SW480 (cell line): ENCODE measurements around the gene DDX28.
"Not testable (repeated sequence)": the region's sequence is repeated elsewhere in the genome, so short reads cannot be mapped to it uniquely, and the experiment has no call there.

Experiments used
- DNase-seq: peaks from one replicate; pipeline ENCODE4 v3.0.0-alpha.2; 2016; ENCODE audit warnings: low spot score

Gene DDX28

DNA sequence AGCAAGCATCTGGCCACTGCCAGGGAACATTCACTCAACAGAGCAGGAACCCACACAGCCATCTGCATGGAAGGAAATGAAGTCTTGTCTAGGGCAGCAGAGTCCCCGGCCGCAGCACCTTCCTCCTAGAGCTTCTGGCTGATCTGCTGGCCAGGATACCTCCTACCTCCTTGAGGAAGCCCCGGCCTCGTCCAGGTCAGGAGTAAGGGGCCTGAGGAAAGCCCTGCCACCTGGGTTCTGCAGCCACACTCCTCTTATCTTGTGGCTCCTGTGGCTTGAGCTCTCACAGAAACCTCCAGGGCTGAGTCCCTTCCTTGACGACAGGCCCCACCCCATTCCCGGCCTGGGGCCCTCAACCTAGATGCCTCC lies 29.0 kb downstream of the DDX28 start:
- DNase-seq = not testable (repeated sequence)

DNA sequence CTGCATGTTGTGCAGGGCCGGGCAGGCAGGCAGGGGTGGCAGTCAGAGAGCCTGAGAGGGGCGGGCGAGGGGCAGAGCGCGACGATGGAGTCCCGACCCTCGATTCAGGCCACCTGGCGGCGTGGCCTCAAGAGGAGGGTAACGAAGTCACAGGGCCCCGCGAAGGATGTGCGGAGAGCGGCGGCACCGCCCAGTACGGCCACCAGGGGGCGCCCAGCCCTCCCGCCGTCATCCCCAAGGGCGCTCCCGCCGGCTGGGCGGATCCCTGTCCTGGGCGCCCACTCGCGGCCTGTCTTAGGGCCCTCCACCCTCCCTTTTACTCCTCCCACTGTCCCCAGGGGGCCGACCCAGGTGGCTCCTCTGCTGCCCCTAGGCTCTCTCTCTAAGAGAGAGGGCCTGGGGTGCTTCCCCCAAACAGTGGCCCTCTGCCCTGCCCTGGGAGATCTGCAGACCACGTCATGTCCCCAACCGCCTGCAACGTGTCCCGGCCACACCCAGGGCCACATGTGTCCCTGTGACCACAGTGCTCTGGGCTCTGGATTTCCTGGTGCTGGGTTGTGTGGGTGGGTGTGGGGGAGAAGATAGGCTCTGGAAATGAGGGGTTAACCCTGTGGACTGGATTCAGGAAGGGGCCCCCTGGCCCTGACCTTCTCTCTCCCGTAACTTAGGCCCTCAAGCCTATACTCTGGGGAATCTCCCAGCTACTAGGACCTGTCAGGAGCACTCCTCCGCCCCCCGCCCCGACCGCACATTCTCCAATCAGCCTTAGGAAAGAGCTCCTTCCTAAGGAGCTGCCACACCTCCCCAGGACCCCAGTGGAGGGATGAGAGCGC lies 29.6 kb downstream of the DDX28 start:
- DNase-seq = peak; percentile 65

DNA sequence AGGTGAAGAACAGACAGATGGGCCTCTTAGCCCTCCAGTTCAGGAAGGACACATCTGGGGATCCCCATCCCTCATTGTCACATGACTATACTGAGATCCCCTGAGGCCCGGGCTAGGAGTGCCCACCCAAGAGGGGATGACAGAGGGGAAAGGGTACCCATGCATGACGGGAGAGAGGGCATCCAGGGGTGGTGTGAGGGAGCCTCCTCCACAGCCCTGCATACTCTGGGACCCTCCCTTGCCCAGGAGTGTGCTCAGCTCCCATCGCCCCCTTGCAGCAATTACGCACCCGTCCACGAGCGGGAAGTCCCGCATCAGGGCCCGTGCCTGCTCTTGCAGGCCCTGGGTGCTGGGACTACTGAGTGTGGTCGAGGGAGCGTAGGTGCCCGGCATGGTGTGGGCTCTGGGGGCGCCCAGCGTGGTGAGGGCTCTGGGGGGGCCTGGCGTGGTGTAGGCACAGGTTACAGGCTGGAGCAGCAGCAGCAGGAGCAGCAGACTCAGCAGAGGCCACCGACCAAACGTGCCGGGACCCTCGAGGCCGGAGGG lies 30.3 kb downstream of the DDX28 start:
- no peak for DNase-seq

DNA sequence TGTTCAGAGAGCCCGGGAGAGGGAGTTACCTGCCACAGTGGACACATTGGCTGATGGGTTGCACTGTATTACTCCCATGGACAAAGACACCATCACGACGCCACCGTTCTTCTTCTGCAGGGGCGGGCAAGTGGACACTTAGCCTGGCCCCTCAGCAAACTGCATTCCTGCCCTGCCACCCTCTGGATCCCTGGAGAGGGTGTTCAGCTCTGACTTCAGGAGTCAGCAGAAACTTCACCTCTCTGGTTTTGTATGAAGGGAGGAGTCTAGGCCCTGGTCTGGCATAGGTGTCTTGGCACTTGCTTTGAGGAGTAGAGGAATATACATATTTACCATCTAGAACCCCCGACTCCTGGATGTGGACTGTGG lies 33.0 kb downstream of the DDX28 start:
- DNase-seq = no peak

DNA sequence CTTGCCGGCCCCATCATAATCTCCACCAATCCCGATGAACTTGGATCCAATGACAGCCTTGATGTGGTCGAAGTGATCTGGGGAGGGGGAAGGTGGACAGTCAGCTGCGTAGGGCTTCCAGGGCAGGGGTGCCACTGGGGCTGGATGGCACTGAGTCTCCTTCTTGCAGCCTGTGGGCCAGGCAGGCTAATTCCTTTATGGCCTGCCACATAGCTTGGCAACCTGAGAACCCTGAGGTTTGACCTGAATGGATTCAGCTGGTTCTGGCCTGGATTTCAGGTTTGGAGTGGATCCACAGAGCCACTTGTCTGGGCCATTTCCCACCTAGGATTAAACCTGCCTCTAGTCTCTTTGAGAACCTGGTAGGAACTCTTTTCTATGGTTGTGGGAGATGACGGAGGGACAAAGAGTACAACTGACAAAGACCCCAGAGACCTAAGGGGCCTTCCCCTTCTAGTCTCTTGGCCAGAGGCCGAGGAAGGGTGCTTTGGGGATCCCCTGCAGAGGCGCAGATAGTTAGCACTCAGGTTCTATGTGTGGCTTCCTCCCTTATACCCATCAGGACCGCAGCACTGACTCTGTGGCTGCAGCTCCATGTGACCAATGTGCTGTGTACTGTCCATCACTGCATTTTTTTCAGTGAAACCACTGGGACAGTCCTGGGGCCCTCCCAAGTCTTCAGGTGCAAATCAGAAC lies 33.6 kb downstream of the DDX28 start:
- no peak for DNase-seq

DNA sequence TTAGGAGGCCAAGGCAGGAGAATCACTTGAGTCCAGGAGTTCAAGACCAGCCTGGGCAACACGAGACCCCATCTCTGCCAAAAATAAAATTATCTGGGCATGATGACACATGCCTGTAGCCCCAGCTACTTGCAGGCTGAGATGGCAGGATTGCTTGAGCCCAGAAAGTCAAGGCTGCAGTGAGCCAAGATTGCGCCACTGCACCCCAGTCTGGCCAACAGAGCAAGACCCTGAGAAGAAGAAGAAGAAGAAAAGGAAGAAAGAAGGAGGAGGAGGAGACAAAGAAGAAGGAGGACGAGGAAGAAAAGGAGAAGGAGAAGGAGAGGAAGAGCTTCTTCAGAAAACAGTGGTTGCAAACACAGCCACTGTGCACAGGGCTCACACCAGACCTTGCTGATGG lies 34.4 kb downstream of the DDX28 start:
- DNase-seq = no peak

DNA sequence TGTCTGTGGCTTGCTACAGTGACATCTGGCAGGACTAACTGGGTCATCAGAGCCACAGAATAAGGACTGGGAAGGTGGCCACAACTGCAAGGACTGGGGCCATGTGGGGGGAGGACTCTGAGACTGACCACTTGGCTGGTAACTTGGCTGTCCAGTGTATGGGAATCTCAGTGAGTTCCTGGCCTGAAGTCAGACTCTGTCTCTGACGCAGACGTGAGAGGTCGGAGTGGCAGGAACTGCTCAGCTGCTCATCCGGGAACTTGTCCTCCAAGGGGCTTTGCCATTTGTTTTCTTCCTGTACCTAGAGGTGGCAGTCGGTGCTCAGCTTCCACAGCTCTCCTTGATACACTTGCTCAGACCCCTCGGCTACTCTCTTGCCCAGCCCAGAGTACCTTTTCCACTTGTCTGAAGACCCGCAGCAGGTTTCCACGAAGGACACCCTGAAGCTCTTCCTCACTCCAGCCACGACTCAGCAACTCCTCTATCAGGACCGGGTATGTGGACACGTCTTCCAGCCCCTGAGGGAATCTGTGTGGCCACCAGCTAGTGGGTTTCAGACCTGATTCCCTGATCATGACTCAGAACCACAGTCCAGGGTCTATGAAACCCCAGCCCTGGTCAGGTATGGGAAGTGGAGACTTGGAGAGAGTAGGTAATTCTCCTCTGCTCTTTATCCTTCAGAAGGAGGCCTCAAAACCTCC lies 35.4 kb downstream of the DDX28 start:
- no peak for DNase-seq

DNA sequence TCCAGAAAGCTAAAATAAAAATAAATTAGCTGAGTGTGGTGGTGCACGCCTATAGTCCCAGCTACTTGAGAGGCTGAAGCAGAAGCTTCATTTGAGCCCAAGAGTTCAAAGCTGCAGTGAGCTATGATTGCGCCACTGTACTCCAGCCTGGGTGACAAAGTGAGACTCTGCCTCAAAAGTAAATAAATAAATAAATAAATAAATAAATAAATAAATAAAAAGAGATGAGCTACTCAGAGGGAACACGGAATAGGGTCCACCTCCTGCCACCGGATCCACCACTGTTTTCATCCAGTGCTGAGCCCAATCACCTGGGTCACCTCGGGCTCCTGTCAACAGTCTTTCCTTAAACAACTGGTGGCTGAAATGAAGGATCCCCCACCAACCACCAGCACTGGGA lies 36.1 kb downstream of the DDX28 start:
- no peak for DNase-seq

DNA sequence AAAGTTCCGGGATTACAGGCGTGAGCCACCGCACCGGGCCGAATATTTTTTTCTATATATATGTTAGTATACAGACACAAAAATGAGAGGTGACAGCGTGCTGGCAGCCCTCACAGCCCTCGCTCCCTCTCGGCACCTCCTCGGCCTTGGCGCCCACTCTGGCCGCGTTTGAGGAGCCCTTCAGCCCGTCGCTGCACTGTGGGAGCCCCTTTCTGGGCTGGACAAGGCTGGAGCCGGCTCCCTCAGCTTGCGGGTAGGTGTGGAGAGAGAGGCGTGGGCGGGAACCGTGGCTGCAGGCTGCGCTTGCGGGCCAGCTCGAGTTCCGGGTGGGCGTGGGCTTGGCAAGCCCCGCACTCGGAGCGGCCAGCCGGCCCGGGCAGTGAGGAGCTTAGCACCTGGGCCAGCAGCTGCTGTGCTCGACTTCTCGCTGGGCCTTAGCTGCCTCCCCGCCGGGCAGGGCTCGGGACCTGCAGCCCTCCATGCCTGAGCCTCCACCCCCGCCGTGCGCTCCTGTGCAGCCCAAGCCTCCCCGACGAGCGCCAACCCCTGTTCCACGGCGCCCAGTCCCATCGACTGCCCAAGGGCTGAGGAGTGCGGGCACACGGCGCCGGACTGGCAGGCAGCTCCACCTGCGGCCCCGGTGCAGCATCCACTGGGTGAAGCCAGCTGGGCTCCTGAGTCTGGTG lies 40.9 kb downstream of the DDX28 start:
- DNase-seq = no peak

DNA sequence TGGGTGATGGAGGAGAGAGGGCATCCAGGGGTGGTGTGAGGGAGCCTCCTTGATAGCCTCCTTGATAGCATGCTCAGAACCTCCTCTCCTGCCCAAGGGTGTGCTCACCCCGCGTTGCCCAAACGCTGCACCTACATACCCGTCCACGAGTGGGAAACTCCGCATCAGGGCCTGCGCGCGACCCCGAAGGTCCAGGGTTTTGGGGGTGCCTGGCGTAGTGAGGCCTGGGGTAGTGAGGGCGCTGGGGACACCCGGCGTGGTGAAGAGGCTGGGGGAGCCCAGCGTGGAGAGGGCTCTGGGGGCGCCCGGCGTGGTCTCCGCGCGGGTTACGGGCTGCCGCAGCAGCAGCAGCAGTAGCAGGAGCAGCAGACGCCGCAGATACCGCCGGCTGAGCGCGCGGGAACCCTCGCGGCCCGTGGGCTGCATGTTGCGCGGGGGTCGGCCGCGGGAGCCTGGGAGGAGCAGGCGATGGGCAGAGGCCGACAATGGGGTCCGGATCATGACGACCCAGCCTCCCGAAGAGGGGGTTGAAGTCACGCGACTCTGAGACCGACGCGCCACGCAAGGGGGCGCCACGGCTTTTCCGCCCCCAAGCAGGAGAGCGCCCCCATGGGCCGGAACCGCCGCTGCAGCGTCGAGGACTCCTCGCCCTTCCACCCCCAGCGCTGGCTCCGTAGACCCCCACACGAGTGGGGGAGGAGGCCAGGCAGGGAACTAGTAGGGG lies 42.9 kb downstream of the DDX28 start, which contains the start of gene DPEP3:
DPEP3 (minus strand) TSS at position 545 of the 724 bp plus-strand sequence; CDS start at position 426, 119 bp downstream.
- DNase-seq = no peak

DNA sequence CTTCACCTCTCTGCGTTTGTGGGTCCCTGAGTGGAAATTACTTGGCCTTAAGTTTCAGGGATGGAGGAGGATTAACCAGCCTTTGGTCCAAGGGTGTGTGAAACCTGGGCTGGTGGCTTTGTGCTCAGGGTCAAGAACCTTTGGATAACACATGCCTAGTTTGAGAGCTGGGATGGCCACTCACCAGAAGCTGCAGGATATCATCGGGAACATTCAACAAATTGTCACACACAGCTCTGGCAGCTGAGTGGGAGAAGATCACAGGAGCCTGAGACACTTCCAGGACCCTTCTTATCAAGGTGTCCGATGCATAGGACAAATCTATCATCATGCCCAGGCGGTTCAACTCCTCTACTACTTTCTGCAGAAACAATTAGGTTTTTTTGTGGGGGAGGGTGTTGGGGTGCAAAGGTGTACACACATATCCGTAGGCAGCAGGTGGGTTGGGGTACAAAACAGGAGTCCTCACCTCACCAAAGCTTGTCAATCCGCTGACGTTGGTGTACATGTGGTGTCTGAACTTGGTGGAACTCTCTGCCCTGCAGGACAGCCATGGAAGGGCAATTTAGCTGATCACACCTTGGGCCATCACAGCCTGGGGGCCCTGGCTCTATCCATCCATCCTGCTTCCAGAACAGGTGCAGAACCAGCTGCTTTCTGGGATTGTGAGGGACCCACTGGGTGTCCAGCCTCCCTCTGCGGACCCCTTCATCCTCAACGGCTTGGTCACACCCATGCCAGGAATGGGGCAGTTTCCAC lies 45.4 kb downstream of the DDX28 start:
- no peak for DNase-seq

DNA sequence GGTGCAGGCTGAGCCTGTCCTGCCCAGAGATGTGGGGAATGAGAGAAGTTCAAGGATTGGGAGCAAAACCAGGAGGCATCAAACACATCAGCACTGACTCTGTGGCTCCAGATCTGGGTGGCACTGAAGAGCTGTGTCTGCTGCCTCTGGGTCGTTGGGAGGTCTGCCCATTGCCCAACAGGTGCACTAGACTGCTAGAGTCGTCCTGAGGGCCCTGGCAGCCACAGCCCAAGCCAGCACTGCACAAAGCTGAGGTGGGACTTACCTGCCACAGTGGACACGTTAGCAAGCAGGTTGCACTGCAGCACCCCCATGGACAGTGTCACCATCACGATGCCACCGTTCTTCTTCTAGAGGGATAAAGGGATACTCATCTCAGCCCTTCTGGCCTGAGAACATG lies 46.0 kb downstream of the DDX28 start:
- no peak for DNase-seq

DNA sequence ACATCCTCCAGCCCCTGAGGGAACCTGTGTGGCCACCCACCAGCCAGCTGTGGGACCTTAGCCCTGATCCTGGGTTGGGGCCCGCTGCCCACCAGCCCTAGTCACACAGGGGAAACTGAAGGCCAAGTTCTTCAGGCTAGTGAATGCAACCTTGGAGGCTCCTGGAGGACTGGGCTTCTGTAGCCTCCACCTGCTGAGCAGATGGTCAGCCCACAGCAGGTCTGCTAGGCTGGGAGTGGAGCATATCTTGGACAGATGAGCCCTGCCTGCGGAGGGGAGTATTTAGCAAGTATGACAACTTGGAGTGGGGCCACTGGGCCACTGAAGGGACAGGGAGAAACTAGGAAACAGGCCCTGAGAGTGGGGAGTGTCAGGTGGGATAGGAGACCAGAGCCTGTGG lies 46.8 kb downstream of the DDX28 start:
- no peak for DNase-seq

DNA sequence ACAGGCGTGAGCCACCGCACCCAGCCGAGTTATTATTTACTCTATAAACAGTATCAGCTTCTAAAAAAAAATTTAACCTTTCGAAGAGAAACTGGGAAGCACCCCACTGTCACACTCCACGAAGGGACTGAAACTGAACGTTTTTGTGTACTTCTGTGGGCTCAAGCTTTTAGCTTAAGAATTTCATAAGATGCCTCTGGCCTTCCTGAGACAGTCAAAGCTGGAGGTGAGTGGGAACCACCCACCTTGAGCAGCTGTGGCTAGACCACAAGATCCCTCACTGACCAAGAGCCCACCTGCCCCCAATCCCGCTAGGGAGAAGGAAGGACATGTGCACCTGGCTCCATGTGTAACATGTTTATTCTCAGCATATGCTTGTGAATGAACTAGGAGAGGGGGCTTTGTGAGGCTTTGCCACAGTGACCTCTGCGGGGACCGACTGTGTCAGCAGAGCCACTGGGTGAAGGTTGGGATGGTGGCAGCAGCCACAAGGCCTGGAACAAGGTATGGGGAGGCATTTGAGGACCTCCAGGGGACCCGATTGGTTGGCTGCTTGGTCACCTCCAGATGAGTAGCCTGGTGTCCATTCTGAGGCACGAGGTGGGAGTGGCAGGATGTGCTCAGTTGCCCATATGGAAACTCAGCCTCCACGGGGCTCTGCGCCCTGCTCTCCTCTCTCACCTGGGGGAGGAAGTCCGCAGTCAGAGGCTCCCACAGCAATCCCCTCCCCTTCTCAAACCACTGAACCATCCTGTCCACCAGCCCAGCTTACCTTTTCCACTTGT lies 47.5 kb downstream of the DDX28 start:
- no peak for DNase-seq

DNA sequence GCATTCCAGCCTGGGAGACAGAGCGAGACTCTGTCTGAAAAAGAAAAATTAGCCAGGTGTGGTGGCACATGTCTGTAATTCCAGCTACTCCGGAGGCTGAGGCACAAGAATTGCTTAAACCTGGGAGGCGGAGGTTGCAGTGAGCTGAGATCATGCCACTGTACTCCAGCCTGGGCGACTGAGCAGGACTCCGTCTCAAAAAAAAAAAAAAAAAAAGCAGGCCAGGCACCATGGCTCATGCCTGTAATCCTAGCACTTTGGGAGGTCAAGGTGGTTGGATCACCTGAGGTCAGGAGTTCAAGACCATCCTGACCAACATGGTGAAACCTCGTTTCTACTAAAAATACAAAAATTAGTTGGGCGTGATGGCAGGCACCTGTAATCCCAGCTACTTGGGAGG lies 50.7 kb downstream of the DDX28 start:
- DNase-seq = not testable (repeated sequence)

DNA sequence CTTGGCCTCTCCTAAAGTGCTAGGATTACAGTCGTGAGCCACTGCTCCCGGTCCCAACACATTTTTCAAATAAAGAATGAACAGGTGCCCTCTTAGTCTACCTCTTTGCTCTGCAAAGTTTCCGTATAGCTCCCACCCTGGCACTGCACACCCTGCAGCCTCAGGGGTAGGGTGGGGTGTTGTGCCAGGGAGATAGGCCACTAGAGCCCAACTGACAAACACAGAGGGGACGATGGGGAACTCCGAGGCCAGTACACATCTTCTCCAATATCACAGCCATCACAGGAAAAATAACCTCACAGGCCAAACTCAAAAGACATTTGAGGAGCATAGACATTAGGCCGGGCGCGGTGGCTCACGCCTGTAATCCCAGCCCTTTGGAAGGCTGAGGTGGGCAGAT lies 51.9 kb downstream of the DDX28 start:
- DNase-seq = no peak
